Measurements from ENCODE around the gene RPS18. TPM values are rescaled to one million over a fixed set of nuclear protein-coding genes. Genes with fewer than 3 reads are reported as not detected.

Gene RPS18
- total and polyA plus RNA-seq, 2 of the 13 experiments (the other 11 are each of a cell fraction or from before 2014, with no cell fraction given) = 3,896 to 5,806 TPM

DNA sequence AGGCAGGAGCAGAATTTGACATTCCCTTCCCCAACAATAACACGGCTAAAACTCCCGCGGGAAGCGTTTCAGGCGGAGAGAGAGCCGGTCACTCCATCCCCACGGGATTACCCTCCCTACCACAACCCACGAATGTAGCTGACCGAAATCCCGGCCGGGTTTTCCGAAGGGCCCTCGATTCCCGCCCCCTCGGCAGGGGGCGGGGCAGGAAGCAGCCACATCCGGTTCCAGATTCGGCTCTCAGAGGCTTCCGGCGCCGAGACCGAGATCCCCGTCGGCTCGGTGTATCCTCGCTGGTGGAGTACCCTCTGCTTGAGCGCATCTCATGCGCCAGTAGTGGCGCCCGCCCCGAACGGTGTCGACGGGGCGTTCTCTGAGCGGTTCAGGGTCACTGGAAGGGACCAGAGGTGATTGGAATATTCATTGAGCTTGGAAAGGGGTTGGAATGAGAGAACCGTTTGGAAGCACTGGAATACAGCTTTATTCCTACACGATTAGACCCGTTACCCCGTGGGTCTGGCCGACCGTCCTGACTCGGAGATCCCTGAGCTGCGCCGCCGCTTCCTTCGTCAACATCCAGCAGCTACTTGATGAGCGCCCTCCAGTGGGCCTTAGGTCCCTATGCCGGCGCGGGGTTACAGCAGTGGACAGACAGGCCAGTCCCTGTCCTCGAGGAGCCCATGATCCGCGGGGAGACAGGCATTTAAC, 27.5 kb downstream of the RPS18 start (continued):
- TF ChIP-seq HES4 (CRISPR knock-in tag; IDR thresholded peaks at IDR 0.05; ENCODE audit: borderline replicate concordance) (0 out of 2 replicates have a peak, but pooled peaks have one; percentile 17), PATZ1 (CRISPR knock-in tag; IDR thresholded peaks at IDR 0.05) (no peak), FOXC1 (CRISPR knock-in tag; IDR thresholded peaks at IDR 0.05; ENCODE audit: borderline replicate concordance) (peak; percentile 74), ZNF460 (CRISPR knock-in tag; IDR thresholded peaks at IDR 0.05; ENCODE audit: borderline replicate concordance) (no peak; the same call in 1 of the 2 replicates), MZF1 (CRISPR knock-in tag; IDR thresholded peaks at IDR 0.05; ENCODE audit: borderline replicate concordance) (0 out of 2 replicates have a peak, but pooled peaks have one; percentile 39), ZBTB42 (CRISPR knock-in tag; IDR thresholded peaks at IDR 0.05) (0 out of 2 replicates have a peak, but pooled peaks have one; percentile 85), MEIS2 (CRISPR knock-in tag; IDR thresholded peaks at IDR 0.05) (peak; percentile 61), HOXA3 (CRISPR knock-in tag; IDR thresholded peaks at IDR 0.05) (peak; percentile 77), ZNF816 (CRISPR knock-in tag; IDR thresholded peaks at IDR 0.05; ENCODE audit: borderline replicate concordance) (peak; percentile 74; the same call in 1 of the 2 replicates), ZNF558 (CRISPR knock-in tag; IDR thresholded peaks at IDR 0.05; ENCODE audit: borderline replicate concordance) (peak; percentile 89; the same call in 1 of the 2 replicates), ZNF12 (CRISPR knock-in tag; IDR thresholded peaks at IDR 0.05) (no peak; the same call in 1 of the 2 replicates), ZKSCAN5 (CRISPR knock-in tag; IDR thresholded peaks at IDR 0.05) (no peak), NKX3-1 (CRISPR knock-in tag; IDR thresholded peaks at IDR 0.05) (no peak), ZNF674 (CRISPR knock-in tag; IDR thresholded peaks at IDR 0.05; ENCODE audit: low read depth) (peak; percentile 98; the same call in 1 of the 2 replicates), SAP130 (CRISPR knock-in tag; IDR thresholded peaks at IDR 0.05; ENCODE audit: low read depth) (peak; percentile 90)
- TF ChIP-seq, protein P1, sequence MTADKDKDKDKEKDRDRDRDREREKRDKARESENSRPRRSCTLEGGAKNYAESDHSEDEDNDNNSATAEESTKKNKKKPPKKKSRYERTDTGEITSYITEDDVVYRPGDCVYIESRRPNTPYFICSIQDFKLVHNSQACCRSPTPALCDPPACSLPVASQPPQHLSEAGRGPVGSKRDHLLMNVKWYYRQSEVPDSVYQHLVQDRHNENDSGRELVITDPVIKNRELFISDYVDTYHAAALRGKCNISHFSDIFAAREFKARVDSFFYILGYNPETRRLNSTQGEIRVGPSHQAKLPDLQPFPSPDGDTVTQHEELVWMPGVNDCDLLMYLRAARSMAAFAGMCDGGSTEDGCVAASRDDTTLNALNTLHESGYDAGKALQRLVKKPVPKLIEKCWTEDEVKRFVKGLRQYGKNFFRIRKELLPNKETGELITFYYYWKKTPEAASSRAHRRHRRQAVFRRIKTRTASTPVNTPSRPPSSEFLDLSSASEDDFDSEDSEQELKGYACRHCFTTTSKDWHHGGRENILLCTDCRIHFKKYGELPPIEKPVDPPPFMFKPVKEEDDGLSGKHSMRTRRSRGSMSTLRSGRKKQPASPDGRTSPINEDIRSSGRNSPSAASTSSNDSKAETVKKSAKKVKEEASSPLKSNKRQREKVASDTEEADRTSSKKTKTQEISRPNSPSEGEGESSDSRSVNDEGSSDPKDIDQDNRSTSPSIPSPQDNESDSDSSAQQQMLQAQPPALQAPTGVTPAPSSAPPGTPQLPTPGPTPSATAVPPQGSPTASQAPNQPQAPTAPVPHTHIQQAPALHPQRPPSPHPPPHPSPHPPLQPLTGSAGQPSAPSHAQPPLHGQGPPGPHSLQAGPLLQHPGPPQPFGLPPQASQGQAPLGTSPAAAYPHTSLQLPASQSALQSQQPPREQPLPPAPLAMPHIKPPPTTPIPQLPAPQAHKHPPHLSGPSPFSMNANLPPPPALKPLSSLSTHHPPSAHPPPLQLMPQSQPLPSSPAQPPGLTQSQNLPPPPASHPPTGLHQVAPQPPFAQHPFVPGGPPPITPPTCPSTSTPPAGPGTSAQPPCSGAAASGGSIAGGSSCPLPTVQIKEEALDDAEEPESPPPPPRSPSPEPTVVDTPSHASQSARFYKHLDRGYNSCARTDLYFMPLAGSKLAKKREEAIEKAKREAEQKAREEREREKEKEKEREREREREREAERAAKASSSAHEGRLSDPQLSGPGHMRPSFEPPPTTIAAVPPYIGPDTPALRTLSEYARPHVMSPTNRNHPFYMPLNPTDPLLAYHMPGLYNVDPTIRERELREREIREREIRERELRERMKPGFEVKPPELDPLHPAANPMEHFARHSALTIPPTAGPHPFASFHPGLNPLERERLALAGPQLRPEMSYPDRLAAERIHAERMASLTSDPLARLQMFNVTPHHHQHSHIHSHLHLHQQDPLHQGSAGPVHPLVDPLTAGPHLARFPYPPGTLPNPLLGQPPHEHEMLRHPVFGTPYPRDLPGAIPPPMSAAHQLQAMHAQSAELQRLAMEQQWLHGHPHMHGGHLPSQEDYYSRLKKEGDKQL (CRISPR knock-in tag; IDR thresholded peaks at IDR 0.05; ENCODE audit: low read depth) = no peak
- TF ChIP-seq, protein P2, sequence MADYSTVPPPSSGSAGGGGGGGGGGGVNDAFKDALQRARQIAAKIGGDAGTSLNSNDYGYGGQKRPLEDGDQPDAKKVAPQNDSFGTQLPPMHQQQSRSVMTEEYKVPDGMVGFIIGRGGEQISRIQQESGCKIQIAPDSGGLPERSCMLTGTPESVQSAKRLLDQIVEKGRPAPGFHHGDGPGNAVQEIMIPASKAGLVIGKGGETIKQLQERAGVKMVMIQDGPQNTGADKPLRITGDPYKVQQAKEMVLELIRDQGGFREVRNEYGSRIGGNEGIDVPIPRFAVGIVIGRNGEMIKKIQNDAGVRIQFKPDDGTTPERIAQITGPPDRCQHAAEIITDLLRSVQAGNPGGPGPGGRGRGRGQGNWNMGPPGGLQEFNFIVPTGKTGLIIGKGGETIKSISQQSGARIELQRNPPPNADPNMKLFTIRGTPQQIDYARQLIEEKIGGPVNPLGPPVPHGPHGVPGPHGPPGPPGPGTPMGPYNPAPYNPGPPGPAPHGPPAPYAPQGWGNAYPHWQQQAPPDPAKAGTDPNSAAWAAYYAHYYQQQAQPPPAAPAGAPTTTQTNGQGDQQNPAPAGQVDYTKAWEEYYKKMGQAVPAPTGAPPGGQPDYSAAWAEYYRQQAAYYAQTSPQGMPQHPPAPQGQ (CRISPR knock-in tag; IDR thresholded peaks at IDR 0.05; ENCODE audit: borderline replicate concordance) = no peak
- TF ChIP-seq, protein P3, sequence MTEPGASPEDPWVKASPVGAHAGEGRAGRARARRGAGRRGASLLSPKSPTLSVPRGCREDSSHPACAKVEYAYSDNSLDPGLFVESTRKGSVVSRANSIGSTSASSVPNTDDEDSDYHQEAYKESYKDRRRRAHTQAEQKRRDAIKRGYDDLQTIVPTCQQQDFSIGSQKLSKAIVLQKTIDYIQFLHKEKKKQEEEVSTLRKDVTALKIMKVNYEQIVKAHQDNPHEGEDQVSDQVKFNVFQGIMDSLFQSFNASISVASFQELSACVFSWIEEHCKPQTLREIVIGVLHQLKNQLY (CRISPR knock-in tag; IDR thresholded peaks at IDR 0.05) = 0 out of 2 replicates have a peak, but pooled peaks have one; percentile 12

Data from HepG2 (cell line).